Caco-2 (cell line): Measurements from ENCODE around the gene FGF10. TPM values are rescaled to one million over a fixed set of nuclear protein-coding genes. Genes with fewer than 3 reads are reported as not detected.

Source experiments
- BruUV-seq: library from RNA; stranded (reverse); fragments of 400-500 nt; replicated peaks from 2 replicates; lab custom pipeline; 2021; lab: Mats Ljungman, UMichigan
- CTCF ChIA-PET: fragments of 300-600 bp; sonication (Branson Sonifier 250); formaldehyde crosslinking; loops from one replicate; lab custom pipeline; 2022; ENCODE audit warnings: antibody characterized with exemption; lab: Charles Lee
- POLR2A ChIA-PET: fragments of 300-600 bp; sonication (Branson Sonifier 250); formaldehyde crosslinking; loops from one replicate; lab custom pipeline; 2022; ENCODE audit warnings: antibody characterized with exemption; lab: Charles Lee
- DNase-seq, 2 experiments: peaks; one replicate each; pipeline versions ENCODE4 v3.0.0 to v3.0.0-alpha.2; 2020 to 2022
- H3K27me3 ChIP-seq: replicated peaks from 2 replicates; pipeline ENCODE4 v1.6.0; 2011; ENCODE audit warnings: low read length; ENCODE audit not compliant: control insufficient read depth, insufficient read depth
- H3K36me3 ChIP-seq: 2 replicates; pipeline ENCODE4 v1.5.1; 2011; ENCODE audit warnings: low read length; ENCODE audit not compliant: control insufficient read depth, insufficient read depth
- H3K4me1 ChIP-seq: fragments of 250-450 bp; sonication (Bioruptor Pico); 2 replicates; pipeline ENCODE4 v1.5.1; 2020; ENCODE audit warnings: mild to moderate bottlenecking
- H3K4me3 ChIP-seq: 2 replicates; pipeline ENCODE4 v1.5.1; 2011; ENCODE audit warnings: low read depth, mild to moderate bottlenecking, control low read depth, low read length
- H3K9me3 ChIP-seq: fragments of 250-450 bp; sonication (Bioruptor Pico); 2 replicates; pipeline ENCODE4 v1.5.1; 2020; ENCODE audit warnings: mild to moderate bottlenecking, moderate library complexity
- H3K27ac Mint-ChIP-seq: one replicate; pipeline ENCODE4 v1.8.0; 2022; ENCODE audit warnings: mixed read lengths; ENCODE audit not compliant: unreplicated experiment
- H3K27me3 Mint-ChIP-seq: one replicate; pipeline ENCODE4 v1.8.0; 2022; ENCODE audit warnings: mixed read lengths; ENCODE audit not compliant: insufficient read depth, unreplicated experiment
- H3K36me3 Mint-ChIP-seq: one replicate; pipeline ENCODE4 v1.8.0; 2022; ENCODE audit warnings: mild to moderate bottlenecking, mixed read lengths; ENCODE audit not compliant: insufficient read depth, unreplicated experiment
- H3K4me1 Mint-ChIP-seq: one replicate; pipeline ENCODE4 v1.8.0; 2022; ENCODE audit warnings: low read depth, mixed read lengths; ENCODE audit not compliant: unreplicated experiment
- H3K4me3 Mint-ChIP-seq: one replicate; pipeline ENCODE4 v1.8.0; 2022; ENCODE audit warnings: mild to moderate bottlenecking, moderate library complexity, mixed read lengths; ENCODE audit not compliant: unreplicated experiment
- H3K9me3 Mint-ChIP-seq: one replicate; pipeline ENCODE4 v1.8.0; 2022; ENCODE audit warnings: mixed read lengths; ENCODE audit not compliant: unreplicated experiment
- intact Hi-C: fragments of 100-400 bp; cut with micrococcal nuclease; formaldehyde crosslinking; loops from one replicate; pipeline ENCODE4 v1.10.0; 2022; ENCODE audit not compliant: unreplicated experiment
- total RNA-seq: library from RNA; stranded (reverse); gene quantifications from 2 replicates; pipeline ENCODE4 v1.2.3, GENCODE V29; 2022
- TF ChIP-seq, protein P1 (sequence below), 2 experiments: fragments of 200-600 bp in 1 of 2; IDR thresholded peaks; 1 replicate in 1 of 2; 2 replicates in 1 of 2; pipeline versions ENCODE4 v1.5.1 to v1.8.0; 2011 to 2022; ENCODE audit warnings: antibody characterized with exemption in 1 of 2, control low read depth in 1 of 2, inconsistent platforms in 1 of 2, low read depth in 1 of 2, low read length in 1 of 2, mild to moderate bottlenecking in 1 of 2, moderate library complexity in 1 of 2; ENCODE audit not compliant: insufficient read depth in 1 of 2, severe bottlenecking in 1 of 2, unreplicated experiment in 1 of 2

The FGF10 gene
- total RNA-seq, 1 experiment from 2014 or later = not detected

GRCh38 chr5:44321144-44321725 is 68.0 kb downstream of the FGF10 start:
- H3K4me3 ChIP-seq = no peak overlapping the region
- TF ChIP-seq, protein P1, sequence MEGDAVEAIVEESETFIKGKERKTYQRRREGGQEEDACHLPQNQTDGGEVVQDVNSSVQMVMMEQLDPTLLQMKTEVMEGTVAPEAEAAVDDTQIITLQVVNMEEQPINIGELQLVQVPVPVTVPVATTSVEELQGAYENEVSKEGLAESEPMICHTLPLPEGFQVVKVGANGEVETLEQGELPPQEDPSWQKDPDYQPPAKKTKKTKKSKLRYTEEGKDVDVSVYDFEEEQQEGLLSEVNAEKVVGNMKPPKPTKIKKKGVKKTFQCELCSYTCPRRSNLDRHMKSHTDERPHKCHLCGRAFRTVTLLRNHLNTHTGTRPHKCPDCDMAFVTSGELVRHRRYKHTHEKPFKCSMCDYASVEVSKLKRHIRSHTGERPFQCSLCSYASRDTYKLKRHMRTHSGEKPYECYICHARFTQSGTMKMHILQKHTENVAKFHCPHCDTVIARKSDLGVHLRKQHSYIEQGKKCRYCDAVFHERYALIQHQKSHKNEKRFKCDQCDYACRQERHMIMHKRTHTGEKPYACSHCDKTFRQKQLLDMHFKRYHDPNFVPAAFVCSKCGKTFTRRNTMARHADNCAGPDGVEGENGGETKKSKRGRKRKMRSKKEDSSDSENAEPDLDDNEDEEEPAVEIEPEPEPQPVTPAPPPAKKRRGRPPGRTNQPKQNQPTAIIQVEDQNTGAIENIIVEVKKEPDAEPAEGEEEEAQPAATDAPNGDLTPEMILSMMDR (IDR thresholded peaks at IDR 0.05; ENCODE audit: insufficient read depth in 1 of 2, low read depth in 1 of 2, low read length in 1 of 2, severe bottlenecking in 1 of 2, unreplicated experiment in 1 of 2) = no peak
- Mint-ChIP-seq H3K36me3 (no peaks in the 10 kb centered on the region), H3K4me3 (no peak overlapping the region), H3K4me1 (no peaks in the 10 kb centered on the region), H3K27me3 (no peaks in the 10 kb centered on the region), H3K27ac (no peak overlapping the region), H3K9me3 (no peaks in the 10 kb centered on the region)
- DNase-seq = no peak
- intact Hi-C loops = no loop called here
- POLR2A ChIA-PET = no interaction called here
- no peaks in the 10 kb centered on the region for H3K4me1 ChIP-seq
- no peaks in the 10 kb centered on the region for H3K36me3 ChIP-seq
- no peaks in the 10 kb centered on the region for H3K27me3 ChIP-seq
- H3K9me3 ChIP-seq = no peaks in the 10 kb centered on the region
- CTCF ChIA-PET = no interaction called here
- BruUV-seq = no TSS peak

DNA sequence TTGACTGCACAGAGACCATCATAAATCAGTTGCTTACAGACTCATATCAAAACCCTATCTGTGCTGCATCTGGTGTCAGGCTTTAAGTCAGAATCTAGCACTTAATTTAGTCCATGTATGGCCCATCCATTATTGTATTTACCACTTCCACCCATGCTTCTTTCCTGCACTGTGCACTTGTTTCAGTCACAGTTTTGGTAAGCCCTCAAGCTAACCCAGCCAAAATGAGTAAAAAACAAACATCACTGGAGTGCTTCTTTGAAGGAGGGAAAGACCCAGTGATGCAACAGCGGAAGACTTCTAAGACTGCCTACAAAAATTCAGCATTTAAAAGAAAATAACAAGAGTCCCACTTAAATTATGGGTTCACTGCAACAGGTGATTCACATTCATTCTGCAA is 69.0 kb downstream of the FGF10 start:
- Mint-ChIP-seq H3K9me3 (no peaks in the 10 kb centered on the region), H3K4me3 (no peak overlapping the region), H3K4me1 (no peaks in the 10 kb centered on the region), H3K27ac (no peak overlapping the region), H3K36me3 (no peaks in the 10 kb centered on the region), H3K27me3 (no peaks in the 10 kb centered on the region)
- CTCF ChIA-PET = no interaction called here
- BruUV-seq = no TSS peak
- no peak for DNase-seq
- intact Hi-C loops = no loop called here
- no peaks in the 10 kb centered on the region for H3K27me3 ChIP-seq
- TF ChIP-seq, protein P1 (IDR thresholded peaks at IDR 0.05; ENCODE audit: insufficient read depth in 1 of 2, low read depth in 1 of 2, low read length in 1 of 2, severe bottlenecking in 1 of 2, unreplicated experiment in 1 of 2) = no peak
- H3K9me3 ChIP-seq = no peaks in the 10 kb centered on the region
- POLR2A ChIA-PET = no interaction called here
- H3K4me3 ChIP-seq = no peak overlapping the region
- no peaks in the 10 kb centered on the region for H3K36me3 ChIP-seq
- H3K4me1 ChIP-seq = no peaks in the 10 kb centered on the region

DNA sequence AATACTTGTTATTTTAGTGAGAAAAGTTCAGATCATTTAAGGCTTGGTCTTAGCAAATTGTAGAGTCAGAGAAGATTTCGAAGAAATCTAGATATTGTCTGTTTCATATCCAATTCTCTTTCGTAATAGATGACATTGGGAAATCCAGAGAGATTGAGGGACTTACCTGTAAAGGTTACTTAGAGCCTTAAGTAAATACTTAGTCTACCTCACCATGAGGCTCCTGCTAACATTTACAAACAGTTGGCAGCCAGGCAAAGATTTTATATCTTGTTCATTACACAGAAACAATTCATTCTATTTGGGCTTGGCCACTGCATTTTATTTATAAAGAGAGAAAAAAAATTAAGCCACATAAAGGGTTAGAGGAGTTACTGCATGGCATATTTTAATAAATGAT is 70.3 kb downstream of the FGF10 start:
- H3K27me3 ChIP-seq = no peaks in the 10 kb centered on the region
- no TSS peak for BruUV-seq
- H3K4me1 ChIP-seq = no peaks in the 10 kb centered on the region
- no peaks in the 10 kb centered on the region for H3K9me3 ChIP-seq
- ChIA-PET CTCF (no interaction called here), POLR2A (no interaction called here)
- Mint-ChIP-seq H3K27ac (no peak overlapping the region), H3K27me3 (peaks cover 2% of the 10 kb centered on the region), H3K4me3 (no peak overlapping the region), H3K9me3 (no peaks in the 10 kb centered on the region), H3K4me1 (no peaks in the 10 kb centered on the region), H3K36me3 (no peaks in the 10 kb centered on the region)
- TF ChIP-seq, protein P1 (IDR thresholded peaks at IDR 0.05; ENCODE audit: insufficient read depth in 1 of 2, low read depth in 1 of 2, low read length in 1 of 2, severe bottlenecking in 1 of 2, unreplicated experiment in 1 of 2) = no peak
- H3K36me3 ChIP-seq = no peaks in the 10 kb centered on the region
- no peak for DNase-seq
- intact Hi-C loops = no loop called here
- no peak overlapping the region for H3K4me3 ChIP-seq
